Activated CD4-positive, alpha-beta T cell treated with anti-CD3 and anti-CD28 coated beads for 36 hours (primary cell): ENCODE results near the gene ARHGAP11A. TPM values are rescaled to one million over a fixed set of nuclear protein-coding genes. Genes with fewer than 3 reads are reported as not detected.

Experiments used
- total RNA-seq, 2 experiments: library from RNA; stranded (reverse); gene quantifications; one replicate each; pipeline ENCODE4 v1.2.3, GENCODE V29; 2021

ARHGAP11A gene
- total RNA-seq, 2 experiments from 2014 or later: 111 to 155 TPM

Other genes with a start within 250 kb of the ARHGAP11A start
- gene GOLGA8K, start 212.2 kb upstream of the ARHGAP11A start, total RNA-seq: under 1 TPM; 0.25 to 0.63 TPM
- gene GOLGA8O, start 159.9 kb upstream of the ARHGAP11A start, total RNA-seq: 1 to 10 TPM; 1.0 to 1.3 TPM
- gene GOLGA8N, start 22.0 kb upstream of the ARHGAP11A start, total RNA-seq: 1 to 10 TPM; 2.2 to 2.4 TPM
- 1 to 10 TPM in 1 of 2 experiments, under 1 TPM in 1; 0.91 to 1.2 TPM for gene SCG5, start 26.2 kb downstream of the ARHGAP11A start, total RNA-seq
- gene GREM1, start 102.5 kb downstream of the ARHGAP11A start, total RNA-seq: not detected